ENCODE data around the gene CCDC187. TPM values are rescaled to one million over a fixed set of nuclear protein-coding genes. Genes with fewer than 3 reads are reported as not detected.
"Not testable (repeated sequence)": the region's sequence is repeated elsewhere in the genome, so short reads cannot be mapped to it uniquely, and the experiment has no call there.

Gene CCDC187
- polyA plus RNA-seq, 1 donor = 0.04 TPM

GRCh38 chr9:136326761-136327303, 22.9 kb upstream of the CCDC187 start:
- DNase-seq = no peak

DNA sequence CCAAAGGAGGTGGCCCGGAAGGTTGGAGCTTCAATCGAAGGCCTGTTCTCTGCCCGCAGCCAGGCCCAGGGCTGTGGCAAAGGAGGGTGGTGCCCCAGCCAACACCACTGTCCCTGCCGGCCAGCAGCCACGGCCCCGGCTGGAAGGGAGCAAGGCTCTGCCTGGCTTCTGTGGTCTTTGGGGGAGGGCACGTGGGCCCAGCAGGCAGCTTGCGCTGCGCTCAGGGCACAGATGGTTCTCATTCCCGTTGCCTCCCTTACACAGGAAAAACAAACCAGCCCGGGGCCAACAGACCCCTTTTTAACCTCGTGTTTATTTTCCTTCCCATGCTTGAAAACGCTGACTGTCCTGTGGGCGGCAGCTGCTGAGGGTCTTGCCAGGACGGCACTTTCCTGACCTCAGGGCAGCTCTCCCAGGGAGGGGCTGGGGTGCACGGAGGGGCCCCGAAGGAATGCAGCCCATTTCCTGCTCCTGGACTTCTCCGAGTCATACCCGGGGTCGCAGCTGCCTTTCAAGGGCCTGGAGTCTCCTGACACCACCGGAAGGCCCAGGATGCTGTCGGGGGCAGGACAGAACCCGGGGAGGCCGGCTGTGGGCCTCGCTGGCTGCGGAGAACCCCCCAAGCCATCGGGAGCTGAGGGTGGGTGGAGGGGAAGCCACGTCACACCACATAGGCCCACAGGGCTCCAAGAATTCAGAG, 22.3 kb upstream of the CCDC187 start:
- DNase-seq = no peak

- DNase-seq = no peak
Measured at GRCh38 chr9:136325358-136325757, 21.5 kb upstream of the CCDC187 start.

GRCh38 chr9:136324501-136325300, 20.8 kb upstream of the CCDC187 start:
- DNase-seq = no peak

- no peak for DNase-seq
Measured at GRCh38 chr9:136323371-136323789, 19.5 kb upstream of the CCDC187 start.

- no peak for DNase-seq
Measured at GRCh38 chr9:136322756-136323330, 18.9 kb upstream of the CCDC187 start.

GRCh38 chr9:136321561-136321960, 17.7 kb upstream of the CCDC187 start:
- DNase-seq = no peak

DNA sequence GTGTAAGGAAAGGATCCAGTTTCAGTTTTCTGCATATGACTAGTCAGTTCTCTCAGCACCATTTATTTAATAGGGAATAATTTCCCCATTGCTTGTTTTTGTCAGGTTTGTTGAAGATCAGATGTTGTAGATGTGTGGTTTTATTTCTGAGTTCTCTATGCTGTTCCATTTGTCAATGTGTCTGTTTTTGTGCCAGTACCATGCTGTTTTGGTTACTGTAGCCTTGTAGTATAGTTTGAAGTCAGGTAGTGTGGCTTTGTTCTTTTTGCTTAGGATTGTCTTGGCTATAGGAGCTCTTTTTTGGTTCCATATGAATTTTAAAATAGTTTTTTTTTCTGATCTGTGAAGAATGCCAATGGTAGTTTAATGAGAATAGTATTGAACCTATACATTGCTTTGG, 17.1 kb upstream of the CCDC187 start:
- not testable (repeated sequence) for DNase-seq

DNA sequence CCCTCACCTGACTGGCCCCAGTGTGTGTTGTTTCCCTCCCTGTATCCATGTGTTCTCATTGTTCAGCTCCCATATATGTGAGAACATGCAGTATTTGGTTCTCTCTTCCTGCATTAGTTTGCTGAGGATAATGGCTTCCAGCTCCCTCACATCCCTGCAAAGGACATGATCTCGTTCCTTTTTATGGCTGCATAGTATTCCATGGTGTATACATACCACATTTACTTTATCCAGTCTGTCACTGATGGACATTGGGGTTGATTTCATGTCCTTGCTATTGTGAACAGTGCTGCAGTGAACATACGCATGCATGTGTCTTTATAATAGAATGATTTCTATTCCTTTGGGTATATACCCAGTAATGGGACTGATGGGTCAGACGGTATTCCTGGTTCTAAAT, 16.1 kb upstream of the CCDC187 start:
- DNase-seq = not testable (repeated sequence)

- not testable (repeated sequence) for DNase-seq
Measured at GRCh38 chr9:136319244-136319643, 15.3 kb upstream of the CCDC187 start.

DNA sequence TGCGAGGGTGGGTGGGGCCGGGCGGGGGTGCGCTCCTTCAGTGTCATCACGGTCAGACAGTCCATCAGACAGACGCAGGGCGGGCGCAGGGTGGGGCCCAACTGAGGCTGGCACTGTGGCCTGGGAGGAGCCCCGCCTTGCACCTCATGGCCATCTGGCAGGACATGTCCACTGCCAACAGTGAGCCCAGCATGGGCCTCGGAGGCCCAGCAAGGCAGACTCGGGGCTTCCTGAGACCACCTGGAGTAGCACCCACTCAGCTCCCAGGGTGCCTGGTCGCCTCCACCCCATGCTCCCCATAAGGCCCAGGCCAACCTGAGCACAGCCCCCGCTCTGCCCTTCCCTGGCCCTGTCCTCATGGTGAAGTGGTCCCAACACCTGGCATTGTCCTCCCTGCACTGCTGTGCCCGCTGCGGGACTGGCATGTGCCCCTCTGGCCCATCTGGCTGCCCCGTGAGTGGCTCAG, 14.9 kb upstream of the CCDC187 start:
- DNase-seq = no peak

- DNase-seq = no peak
Measured at GRCh38 chr9:136318111-136318775, 14.3 kb upstream of the CCDC187 start.

- no peak for DNase-seq
Measured at GRCh38 chr9:136317695-136318094, 13.8 kb upstream of the CCDC187 start.

GRCh38 chr9:136316896-136317676, 13.2 kb upstream of the CCDC187 start:
- DNase-seq = no peak

GRCh38 chr9:136316271-136316751, 12.4 kb upstream of the CCDC187 start:
- no peak for DNase-seq

DNA sequence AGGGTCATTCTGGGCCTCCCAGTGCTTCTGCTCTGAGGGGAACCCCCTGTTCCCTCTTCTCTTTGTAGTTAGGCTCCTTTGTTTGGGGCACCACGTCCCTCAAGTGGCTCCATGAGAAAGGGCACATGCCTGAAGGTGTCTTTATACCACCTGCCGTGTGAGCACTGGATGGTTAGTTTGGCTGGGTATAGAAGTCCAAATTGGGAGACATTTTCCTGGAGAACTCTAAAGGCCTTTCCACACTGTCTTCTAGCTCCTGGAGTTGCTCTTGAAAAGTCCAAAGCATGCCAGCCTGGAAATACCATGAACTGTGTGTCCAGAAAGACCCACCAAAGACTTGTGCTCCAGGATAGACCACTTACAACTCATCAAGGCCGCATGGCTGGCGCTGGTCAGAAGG, 11.1 kb upstream of the CCDC187 start:
- no peak for DNase-seq

DNA sequence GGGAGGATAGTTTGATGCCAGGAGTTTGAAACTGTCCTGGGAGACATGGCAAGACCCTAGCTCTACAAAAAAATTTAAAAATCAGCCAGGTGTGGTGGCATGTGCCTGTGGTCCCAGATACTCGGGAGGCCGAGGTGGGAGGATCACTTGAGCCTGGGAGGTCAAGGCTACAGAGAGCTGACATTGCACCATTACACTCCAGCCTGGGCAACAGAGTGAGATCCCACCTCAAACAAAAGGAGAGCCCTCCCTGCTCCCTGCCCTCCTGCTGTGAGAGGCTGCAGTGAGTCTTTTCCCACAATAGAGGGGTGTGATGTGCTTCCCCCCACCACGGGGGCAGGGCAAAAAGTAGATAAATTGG, 10.1 kb upstream of the CCDC187 start:
- no peak for DNase-seq

DNA sequence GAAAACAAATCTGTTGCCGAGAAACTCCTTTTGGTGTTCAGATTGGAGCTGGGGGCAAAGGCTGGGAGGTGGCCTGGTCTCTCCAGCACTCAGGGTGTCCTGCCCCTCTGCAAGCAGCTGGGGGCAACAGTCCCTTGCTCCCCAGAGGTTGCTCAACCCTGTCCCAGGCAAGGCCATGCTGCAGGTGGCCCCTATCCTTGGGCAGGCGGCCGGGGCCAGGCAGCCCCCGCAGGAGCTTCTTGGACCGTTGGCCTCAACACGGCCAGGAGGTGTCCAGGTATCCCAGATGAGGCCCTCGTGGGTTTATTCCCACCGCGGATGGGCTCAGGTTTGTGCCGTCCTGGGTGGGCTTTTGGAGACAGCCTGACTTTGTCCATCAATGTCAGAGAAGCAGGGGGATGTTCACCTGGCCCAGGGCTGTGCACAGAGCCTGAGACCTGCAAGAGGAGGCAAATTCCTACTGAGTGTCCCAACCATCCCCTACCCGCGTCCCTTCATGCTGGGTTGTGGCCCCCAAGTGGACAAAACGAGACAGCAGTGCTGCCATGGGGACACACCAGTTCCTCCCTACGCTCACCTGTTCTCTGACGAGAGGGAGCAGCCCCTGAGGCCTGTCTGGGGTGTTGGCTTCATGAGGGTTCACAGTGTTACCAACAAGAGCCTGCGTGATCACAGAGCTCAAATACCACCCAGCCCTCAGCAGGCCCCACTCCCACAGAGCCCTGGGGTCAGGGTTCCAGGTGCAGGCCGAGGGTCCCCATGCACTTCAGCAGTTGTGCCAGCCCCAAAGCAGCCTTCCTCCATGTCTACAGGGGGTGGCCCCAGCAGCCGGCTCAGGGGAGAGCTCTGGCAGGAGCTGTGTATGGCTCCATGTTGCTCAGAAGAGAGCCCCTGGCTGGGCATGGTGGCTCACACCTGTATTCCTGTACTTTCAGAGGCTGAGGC, 9.5 kb upstream of the CCDC187 start:
- no peak for DNase-seq

GRCh38 chr9:136312436-136312835, 8.5 kb upstream of the CCDC187 start:
- DNase-seq = no peak

DNA sequence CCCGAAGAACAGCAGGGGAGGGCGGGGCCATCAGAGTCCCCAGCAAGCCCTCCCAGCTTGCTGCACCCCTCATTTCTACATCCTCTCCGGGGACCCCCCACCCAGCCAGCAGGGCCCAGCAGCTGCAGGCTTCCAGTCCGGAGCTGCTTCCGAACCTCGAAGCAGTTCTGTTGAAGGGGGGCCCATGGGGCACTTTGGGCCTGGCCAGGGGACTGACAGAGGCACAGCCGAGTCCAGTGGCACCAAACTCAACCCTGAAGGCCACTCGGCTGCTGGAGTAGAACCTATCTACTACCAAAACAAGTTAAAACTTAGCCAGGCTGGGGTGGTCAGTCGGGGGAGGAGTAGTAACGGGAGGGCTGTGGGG, 8.1 kb upstream of the CCDC187 start:
- no peak for DNase-seq

Measured in hindlimb muscle (tissue), 1 donor.